HG03108 (cell line): ENCODE measurements around the gene IGFBP3.
"Not testable (repeated sequence)": the region's sequence is repeated elsewhere in the genome, so short reads cannot be mapped to it uniquely, and the experiment has no call there.

ENCODE experiments used
- ATAC-seq: cut with Tn5 transposase; IDR thresholded peaks from one replicate; pipeline ENCODE4 v1.9.1; 2021; ENCODE audit warnings: moderate library complexity; ENCODE audit not compliant: unreplicated experiment

Gene IGFBP3, protein sequence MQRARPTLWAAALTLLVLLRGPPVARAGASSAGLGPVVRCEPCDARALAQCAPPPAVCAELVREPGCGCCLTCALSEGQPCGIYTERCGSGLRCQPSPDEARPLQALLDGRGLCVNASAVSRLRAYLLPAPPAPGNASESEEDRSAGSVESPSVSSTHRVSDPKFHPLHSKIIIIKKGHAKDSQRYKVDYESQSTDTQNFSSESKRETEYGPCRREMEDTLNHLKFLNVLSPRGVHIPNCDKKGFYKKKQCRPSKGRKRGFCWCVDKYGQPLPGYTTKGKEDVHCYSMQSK

DNA sequence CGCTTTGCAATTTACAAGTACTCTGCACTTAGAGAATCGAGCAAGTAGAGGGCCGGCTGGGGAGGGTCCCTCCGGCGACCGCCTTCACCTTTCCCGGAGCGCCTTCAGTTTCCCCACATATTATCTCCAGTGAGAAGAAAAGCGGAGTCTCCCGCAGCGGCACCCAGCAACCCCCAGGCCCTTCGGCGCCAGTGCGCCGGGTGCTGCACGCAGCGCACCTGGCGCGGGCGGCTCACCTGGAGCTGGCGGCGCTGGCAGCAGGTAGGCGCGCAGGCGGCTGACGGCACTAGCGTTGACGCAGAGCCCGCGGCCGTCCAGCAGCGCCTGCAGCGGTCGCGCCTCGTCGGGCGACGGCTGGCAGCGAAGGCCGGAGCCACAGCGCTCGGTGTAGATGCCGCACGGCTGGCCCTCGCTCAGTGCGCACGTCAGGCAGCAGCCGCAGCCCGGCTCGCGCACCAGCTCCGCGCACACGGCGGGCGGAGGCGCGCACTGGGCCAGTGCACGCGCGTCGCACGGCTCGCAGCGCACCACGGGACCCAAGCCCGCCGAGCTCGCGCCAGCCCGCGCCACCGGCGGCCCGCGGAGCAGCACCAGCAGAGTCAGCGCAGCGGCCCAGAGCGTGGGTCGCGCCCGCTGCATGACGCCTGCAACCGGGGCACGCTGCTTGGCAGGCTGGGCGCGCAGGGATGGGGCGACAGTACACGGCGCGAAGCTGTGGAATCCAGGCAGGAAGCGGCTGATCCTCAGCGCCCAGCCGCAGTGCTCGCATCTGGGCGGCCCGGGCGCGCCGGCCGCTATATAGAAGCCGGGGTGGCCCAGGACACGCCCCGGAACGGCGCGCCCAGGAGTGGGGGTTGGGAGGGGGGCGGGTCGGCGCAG is at the start of gene IGFBP3:
Gene IGFBP3, minus strand, starts transcription at position 771 of the 879 bp plus-strand sequence. Its CDS starts 132 bp downstream, at position 639.
- ATAC-seq, result no peak

DNA sequence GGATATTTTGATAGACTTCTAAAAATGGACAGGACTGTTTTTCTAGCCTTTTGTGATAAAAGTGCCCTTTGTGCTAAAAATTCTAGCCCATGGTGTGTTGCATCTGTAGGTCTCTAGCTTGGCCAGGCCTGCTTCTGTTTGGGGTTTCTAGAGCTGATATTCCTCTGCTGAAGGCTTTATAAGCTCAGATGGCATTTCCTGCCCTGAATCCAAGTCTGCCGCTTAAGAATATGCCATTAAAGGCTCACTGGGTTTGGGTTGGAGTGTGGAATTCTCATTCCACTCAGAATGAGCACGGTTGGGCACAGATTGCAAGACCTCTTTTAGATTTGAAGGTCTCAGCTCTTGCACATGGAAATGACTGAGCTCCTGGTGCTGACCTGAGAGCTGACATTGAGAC is 49.4 kb upstream of the IGFBP3 start:
- no peak for ATAC-seq

DNA sequence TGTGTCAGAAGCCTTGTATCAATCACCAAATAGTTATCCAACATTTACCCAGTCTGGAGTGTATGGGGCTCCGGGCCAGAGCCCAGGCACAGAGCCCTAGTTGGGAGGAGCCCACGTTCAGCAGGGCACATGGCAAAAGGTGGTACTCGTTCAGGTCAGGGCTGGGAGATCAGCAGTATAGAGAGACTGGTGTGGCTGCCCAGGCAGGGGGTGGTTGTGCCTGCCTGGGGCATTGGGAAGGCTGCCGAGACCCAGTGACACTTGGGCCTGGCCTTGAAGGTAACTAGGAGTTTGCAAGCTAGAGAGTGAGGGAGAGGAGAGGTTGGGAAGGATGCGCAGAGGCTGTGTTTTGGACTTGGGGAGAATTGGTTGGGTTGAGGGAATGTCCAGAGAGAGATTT is 48.9 kb upstream of the IGFBP3 start:
- ATAC-seq, result no peak

DNA sequence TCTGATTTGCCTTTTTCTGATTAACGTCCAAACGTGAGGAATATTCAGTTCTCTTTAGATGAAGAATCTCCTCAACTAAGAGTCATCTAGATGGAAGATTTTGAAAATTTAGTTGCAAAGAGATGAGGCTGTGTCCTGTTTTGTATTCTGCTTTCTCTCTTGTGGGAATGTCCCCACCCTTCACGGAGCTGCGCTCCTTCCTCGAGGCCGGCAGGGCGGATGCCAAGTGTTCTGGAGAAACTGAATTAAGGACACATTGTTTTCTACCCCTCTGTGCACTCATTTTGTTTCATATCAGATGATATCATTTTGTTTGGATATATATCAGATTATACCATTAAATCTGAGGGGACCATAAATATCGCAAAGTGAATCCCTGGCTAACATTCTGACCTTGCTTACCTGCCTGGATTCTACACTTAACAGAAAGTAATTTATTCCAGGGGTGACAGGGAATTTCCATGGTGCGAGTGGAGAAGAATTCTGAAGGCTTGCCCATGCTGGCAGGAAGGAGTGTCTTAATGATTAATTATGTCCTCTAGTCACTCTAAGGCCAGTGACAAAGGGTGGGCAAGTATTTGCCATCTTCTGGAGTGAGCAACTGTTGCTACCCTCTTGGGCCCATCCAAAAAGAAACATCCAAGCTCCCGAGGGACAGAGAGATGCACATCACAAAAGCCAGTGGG is 47.9 kb upstream of the IGFBP3 start:
- ATAC-seq, result no peak

DNA sequence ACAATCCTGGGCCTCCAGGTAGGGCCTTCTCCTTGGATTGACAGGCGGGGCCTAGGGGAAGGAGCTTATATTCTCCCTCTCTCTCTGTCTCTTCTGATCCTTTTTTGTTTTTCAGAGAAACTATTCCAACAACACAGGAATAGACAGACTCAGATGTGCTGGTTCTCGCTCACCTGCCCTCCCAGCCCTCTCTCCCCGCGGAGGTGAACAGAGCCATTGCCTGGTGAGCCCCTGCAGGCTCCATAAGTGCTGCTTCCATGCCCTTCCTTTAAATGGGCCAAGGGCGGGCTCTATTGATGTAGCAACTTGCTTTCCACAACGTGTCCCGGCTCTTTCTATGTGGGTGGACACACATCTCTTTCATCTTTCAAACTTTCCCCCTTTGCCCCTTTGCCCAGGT is 47.2 kb upstream of the IGFBP3 start:
- ATAC-seq, result no peak

DNA sequence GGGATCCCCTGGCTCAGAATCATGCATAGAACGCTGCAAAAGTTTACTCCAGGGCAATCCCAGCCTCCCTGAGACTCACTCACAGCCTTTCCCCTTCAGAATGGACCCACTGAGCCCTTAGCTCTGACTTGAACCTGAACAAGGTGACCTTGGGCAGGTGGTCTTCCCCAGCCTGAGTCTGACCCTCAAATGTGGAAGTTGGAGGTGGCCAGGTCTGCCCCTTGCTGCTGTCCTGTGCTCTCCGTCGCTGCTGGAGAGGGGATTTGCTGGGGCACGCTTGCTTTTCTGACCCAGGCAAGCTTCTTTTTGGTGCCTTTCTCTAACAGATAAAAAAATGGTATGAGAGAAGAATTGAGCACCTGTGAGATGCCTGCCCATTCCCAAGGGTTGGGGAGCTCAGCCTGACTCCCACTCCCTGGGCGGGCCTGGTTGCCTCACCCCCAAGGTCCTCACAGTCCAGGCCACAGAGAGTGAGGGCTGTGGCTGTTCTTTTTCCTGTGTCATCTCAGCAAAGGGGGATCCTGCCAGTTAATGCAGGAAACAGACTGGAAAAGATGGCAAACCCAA is 46.6 kb upstream of the IGFBP3 start:
- no peak for ATAC-seq

DNA sequence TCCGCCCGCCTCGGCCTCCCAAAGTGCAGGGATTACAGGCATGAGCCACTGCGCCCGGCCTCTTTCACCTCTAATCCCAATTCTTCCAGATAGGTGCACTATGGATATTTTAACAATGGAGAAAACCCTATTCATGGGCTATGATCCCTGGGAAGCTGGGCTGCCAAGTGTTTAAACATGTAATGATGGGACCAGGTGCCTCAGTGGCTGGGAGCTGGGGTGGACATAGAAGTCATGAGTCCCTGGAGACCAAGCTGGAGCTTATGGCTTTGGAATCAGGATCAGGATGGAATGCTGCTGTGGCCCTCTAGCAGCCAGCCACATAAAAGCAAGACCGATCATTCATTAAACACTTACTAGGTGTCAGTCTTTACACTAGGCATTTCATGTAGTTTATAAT is 41.8 kb upstream of the IGFBP3 start:
- ATAC-seq, result no peak

DNA sequence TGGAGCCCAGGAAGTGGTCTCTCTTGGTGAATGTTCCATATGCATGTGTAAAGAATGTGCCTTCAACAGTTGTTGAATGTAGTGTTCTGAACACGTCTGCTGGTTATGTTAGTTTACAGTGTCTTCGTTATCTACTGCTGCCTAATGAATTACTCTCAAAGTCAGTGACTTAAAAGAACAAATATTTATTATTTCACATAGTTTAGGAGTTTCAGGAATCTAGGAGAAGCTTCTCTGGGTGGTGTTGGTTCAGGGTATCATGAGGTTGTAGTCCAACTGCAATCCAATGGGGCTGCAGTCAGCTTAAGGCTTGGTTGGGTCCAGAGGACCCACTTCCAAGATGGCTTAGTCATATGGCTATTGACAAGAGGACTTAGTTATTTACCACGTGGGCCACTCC is 36.6 kb upstream of the IGFBP3 start:
- no peak for ATAC-seq

DNA sequence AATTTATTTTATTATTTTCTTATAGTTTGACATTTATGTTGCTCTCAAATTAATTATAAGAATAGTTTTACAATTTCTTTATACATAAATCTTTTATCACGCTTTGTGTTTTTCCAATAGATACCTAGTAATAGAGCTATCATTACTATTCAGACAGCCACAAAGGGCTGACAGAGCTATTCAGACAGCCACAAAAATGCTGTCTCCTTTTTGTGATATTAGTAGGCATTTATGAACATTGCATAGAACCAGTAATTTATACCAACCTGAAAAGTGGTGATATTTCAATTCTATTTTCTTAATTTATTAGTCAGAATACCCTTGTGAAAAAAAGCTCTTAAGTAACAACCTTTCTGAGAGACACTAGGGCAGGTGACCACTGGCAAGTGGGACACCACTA is 34.2 kb upstream of the IGFBP3 start:
- no peak for ATAC-seq

DNA sequence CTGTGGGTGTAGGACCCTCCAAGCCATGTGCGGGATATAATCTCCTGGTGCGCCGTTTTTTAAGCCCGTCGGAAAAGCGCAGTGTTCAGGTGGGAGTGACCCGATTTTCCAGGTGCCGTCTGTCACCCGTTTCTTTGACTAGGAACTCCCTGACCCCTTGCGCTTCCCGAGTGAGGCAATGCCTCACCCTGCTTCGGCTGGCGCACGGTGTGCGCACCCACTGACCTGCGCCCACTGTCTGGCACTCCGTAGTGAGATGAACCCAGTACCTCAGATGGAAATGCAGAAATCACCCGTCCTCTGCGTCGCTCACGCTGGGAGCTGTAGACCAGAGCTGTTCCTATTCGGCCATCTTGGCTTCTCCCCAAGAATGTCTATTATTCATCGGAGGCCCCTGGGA is 32.0 kb upstream of the IGFBP3 start:
- ATAC-seq, result not testable (repeated sequence)

DNA sequence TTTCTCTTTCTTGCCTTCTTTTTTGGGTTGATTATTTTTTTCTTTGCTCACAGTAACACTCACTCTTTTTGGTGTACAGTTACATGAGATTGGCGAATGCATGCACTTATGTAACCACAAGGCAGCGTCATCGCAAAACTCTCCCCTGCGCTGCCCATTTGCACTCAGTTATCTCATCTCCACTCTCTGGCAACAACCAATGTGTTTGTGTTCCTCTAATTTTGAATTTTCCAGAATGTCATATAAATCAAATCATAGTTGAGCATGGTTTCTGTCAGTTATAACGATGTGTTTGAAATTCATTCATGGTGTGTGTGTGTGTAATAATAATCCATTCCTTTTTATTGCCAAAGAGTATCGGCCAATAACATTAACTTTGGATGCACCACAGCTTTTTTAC is 23.0 kb upstream of the IGFBP3 start:
- no peak for ATAC-seq

DNA sequence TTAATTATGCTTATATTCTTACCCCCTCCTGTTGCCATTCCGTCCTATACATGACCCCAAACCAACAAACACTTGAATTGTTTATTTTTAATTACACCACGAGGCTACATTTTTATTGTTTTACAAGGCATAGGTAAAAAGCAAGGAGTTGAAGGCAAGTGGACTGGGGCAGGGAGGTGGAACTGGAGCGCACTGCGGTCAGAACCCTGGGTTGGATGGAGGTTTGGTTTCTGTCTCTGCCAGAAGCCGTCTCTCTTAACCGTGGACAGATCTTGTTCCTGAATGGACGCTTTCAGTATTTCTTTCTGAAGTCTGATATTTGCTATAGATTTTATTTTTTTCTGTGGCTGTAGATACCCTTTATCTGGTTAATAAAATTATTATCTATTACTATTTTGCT is 19.9 kb upstream of the IGFBP3 start:
- ATAC-seq, result no peak

DNA sequence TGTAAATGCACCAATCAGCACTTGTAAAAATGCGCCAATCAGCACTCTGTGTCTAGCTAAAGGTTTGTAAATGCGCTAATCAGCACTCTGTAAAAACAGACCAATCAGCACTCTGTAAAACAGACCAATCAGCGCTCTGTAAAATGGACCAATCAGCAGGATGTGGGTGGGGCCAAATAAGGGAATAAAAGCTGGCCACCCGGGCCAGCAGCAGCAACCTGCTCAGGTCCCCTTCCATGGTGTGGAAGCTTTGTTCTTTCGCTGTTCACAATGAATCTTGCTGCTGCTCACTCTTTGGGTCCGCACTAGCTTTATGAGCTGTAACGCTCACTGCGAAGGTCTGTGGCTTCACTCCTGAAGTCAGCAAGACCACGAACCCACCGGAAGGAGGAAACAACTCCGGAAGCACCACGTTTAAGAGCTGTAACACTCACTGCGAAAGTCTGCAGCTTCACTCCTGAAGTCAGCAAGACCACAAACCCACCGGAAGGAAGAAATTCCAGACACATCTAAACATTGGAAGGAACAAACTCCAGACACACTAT is 19.2 kb upstream of the IGFBP3 start:
- ATAC-seq, result not testable (repeated sequence)

DNA sequence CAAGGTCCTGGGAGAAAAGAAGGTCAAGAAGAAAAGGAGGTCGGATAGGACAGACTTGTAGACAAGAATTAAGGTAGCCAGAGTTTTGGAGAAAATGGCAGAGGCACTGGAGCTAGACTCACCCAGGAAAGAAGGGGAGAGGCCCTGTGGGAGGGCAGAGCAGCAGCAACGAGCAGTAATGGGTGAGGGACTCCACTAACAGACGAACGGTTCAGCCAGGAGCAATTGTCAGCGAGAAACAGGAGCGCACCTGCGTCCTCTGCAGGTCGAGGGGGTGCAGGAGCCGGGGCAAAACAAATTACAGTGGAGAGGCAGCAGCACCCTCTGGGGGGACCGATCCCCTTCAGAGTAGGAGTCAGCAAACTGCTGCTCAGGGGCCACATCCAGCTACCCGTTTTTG is 18.5 kb upstream of the IGFBP3 start:
- no peak for ATAC-seq

DNA sequence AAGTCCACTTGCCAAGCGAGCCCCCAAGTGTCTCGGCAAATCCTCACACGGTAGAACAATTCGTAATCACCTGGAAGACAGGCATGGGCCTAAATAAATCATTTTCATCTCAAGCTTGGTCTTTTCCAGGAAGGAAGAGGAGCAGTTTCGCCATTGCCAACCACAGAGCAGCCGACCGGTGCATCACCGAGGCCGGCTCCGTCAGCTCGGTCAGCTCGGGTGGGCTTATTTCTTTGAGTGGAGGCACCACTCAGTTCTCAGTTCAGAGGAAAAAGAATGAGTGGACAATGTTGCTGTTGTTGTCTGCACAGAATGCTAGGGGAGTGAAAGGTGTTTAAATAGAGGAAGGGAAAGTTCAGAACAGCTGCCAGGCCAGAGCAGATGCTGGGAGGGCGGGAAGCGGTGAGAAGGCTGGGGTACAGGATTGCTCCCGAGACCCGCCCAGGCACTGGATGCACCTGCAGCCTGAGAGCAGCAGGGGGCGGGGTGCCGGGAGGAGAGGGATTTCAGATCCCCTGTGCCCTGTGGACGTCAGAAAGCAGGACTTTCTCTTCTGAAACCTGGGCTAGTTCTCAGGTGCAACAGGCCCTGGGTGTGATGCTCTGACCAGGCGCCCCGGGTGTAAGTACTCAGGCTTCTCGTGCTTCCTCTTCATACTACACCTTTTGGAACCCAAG is 17.7 kb upstream of the IGFBP3 start:
- ATAC-seq, result no peak

DNA sequence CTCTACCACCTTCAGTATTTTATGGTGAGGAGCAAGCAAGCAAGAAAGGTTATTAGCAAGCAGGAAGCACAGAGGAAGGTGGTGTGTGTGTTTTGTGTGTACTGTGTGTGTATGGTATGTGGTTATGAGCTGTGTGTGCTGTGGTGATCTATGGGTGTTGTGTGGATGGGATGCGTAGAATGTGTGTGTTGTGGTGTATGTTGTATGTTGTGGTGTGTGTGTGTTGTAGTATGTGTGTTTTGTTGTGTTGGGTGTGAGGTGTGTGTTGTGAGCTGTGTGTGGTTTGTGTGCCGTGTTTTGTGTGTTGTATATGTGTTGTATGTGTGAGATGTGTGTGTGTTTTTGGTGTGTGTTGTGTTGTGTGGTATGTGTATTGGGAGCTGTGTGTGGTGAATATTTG is 16.8 kb upstream of the IGFBP3 start:
- no peak for ATAC-seq

DNA sequence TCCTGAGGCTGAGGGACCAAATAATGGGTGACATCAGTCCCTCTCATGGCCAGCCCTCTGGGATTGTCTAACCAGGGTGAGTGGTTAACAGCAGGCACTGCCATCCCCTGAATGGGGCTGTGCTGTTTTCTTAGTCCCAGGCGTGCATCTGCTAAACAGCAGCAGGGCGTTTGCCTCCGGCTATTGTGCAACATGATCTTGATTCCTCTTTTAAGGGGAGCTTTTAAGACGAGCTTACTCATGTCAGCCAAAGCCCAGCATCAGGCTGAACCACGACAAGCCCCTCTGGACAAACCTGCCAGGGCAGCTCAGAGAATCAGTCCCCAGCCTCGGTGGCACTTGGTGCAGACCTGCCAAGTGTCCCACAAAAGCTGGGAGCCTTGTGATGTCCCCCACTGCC is 16.2 kb upstream of the IGFBP3 start:
- no peak for ATAC-seq

DNA sequence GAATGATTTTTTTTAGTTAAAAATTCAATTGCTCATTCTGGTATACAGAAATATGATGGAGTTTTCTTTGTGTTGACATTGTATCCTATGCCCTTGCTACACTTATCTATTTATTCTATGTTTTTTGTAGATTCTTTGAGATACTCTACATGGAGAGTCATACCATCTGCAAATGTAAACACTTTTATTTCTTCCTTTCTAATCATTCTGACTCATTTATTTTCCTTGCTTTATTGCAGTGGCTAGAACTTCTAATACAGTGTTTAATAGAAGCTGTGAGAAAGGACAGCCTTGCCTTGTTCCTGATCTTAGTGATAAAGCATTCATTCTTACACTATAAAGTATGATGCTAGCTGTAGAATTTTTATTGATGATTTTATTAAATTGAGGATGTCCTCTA is 9.9 kb upstream of the IGFBP3 start:
- no peak for ATAC-seq

DNA sequence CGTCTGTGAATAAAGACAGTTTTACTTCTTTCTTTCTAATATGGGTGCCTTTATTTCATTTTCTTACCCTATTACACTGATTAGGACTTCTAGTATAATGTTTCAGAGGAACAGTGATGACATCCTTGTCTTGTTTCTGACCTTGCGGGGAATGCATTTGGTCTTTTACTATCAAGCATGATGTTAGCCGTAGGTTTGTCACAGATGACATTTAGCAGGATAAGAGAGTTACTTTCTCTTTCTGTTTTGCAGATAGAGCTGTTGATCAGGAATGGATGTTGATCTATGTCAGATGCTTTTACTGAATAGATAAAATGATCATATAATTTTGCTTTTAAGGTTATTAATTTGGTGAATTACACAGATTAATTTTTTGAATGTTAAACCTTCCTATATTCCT is 6.6 kb upstream of the IGFBP3 start:
- ATAC-seq, result no peak

DNA sequence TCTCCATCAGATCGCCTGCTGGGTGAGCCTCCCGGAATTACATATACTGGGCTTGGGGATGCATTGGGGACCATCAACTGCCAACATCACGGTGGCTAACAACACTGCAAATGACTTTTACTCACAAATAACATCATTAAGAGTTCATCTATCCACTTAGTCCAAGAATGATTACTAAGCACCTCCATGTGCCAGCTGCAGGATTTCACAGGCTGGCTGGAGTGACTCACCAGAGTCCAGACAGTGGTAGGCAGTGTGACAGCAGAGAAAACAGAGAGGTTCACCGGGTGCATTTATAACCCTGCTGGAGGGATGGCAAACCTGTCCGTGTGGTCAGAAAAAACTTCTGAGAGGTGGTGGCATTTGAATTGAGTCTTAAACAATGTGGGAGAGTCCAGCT is 3.2 kb upstream of the IGFBP3 start:
- no peak for ATAC-seq

DNA sequence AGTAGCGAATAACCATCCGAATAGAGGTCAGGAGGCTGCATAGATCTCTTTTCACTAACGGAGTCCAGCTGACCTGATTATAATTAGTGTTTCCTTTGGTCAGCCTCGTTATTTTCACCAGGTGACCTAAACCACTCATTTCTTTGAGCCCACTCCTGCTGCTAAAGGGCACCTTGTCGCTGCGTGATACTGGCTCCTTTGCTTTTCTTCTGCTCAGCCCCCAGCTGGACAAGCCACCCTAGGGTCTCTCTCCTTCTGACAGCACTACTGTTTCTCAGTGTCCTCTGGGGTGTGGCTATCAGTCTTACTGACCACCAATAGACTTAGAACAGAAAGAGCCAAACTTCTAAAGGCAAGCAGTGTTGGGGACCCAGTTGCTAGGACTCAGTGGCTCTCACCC is 2.7 kb upstream of the IGFBP3 start:
- ATAC-seq, result no peak
